HG03432 (cell line): ENCODE measurements around the gene CKLF.
"Not testable (repeated sequence)": the region's sequence is repeated elsewhere in the genome, so short reads cannot be mapped to it uniquely, and the experiment has no call there.

ENCODE experiments used
- ATAC-seq: cut with Tn5 transposase; IDR thresholded peaks from one replicate; pipeline ENCODE4 v1.9.1; 2021; ENCODE audit warnings: mild to moderate bottlenecking, moderate library complexity; ENCODE audit not compliant: unreplicated experiment

Gene CKLF

DNA sequence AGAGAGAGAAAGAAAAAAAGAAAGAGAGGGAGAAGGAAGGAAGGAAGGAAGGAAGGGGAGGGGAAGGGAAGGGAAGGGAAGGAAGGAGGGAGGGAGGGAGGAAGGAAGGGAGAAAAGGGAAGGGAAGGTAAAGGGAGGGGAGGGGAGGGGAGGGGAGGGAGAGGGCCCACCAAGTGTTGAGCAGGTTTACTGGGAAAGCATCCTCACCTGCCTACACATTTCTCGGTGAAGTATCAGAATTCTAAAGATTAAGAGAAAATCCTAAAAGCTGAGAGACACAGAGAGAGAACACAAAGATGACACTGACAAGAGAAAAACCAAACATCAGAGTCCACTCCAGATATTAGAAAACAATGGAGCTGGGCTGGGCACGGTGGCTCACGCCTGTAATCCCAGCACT is 39.9 kb downstream of the CKLF start:
- no peak for ATAC-seq

DNA sequence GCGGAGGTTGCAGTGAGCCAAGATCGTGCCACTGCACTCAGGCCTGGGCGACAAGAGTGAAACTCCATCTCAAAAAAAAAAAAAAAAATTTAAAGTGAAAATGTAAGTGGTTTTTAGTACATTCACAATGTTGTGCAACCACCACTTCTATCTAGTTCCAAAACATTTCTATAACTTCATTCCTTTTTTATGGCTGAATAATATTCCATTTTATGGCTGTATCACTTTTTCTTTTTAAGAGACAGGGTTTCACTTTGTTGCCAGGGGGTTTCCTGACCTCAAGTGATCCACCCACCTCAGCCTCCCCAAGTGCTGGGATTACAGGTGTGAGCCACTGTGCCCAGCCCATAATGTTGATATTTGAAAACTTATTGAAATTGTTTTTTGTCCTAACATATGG is 40.4 kb downstream of the CKLF start:
- no peak for ATAC-seq

DNA sequence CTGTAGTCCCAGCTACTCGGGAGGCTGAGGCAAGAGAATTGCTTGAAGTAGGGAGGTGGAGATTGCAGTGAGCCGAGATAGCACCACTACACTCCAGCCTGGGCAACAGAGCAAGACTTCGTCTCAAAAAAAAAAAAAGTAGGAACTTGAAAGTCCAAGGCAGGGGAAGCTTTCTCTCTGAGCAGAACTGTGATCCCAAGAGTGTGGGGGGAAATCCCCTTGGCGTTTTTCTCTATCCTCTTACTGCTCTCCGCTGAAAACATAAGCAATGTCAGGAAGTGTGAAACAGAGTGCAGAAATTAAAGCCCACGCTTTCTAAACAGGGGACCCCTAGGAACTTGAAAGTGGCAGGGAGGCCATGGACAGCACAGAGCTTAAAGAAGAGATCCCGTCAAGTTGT is 42.4 kb downstream of the CKLF start:
- ATAC-seq: peak; percentile 50

DNA sequence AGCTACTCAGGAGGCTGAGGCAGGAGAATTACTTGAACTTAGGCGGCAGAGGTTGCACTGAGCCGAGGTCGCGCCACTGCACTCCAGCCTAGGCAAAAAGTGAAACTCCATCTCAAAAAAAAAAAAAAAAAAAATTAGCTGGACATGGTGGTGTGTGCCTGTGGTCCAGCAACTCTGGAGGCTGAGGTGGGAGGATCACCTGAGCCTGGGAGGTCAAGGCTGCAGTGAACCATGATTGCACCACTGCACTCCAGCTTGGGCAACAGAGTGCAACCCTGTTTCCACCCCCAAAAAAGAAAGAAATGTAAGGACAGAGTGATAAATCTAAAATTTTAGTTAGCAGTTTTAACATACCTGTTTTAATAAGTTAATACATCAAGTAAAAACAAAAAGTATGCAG is 44.2 kb downstream of the CKLF start:
- not testable (repeated sequence) for ATAC-seq

DNA sequence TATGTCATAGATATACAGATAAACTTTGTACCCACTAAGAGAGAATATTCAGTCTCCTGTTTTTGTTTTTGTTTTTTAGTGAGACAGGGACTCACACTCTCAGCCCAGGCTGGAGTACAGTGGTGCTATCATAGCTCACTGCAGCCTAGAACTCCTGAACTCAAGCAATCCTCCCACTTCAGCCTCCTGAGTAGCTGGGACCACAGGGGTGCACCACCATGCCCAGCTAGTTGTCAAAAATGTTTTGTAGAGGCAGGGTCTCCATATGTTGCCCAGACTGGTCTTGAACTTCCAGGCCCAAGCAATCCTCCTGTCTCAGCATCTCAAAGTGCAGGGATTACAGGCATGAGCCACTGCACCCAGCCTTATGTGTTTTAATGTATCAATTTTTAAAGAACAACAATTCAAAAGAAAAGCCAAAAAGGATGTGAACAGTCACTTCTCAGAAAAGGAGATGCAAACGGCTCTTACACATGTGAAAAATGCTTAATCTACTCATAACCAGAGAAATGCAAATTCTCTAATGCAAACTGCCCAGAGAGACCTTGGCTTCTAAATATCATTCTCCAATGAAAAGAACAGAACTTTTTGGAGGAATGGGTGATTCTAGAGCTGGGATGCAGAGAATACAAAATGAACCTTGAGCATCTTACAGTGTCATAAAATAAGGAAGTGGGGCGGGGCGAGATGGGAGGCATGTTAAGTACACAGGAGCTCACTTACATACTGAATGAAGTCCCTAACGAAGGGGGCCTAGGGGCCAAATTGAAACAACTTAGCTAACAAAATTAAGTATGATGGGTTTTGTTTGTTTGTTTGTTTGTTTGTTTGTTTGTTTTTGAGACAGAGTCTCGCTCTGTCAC is 44.8 kb downstream of the CKLF start:
- ATAC-seq: no peak

DNA sequence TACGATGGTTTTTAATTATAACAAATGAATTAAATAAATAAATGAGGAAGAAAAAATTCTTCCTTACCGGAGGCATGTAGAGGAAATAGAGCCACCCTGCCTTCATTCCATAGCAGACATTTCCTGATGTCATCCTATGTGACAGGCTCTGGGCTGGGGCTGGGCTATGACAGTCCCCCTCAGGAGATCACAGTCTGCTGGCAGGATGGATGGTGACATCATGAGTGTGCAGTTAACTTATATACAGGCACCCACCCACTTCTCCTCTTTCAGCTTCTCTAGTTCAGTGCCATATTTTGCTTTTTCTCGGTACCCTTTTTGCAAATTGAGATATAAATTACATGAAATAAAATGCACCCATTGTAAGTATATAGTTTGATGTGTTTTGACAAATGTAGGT is 45.7 kb downstream of the CKLF start:
- ATAC-seq: no peak

DNA sequence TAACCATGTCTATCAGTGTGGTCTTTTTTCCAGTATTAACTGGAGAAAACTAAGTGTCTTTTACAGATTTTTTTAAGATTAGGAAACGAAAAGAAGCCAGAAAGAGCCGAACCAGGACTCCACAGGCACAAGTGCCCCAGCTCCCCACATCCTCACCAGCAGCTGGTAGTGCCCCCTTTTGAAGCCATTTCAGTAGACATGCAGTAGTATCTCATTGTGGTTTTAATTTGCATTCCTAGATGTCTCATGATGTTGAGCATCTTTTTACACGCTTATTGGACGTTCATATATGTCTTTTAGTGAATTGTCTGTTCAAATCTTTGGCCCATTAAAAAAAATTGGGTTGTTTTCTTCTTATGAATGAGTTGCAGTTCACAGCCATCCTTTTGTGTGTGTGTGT is 47.4 kb downstream of the CKLF start:
- ATAC-seq: no peak

DNA sequence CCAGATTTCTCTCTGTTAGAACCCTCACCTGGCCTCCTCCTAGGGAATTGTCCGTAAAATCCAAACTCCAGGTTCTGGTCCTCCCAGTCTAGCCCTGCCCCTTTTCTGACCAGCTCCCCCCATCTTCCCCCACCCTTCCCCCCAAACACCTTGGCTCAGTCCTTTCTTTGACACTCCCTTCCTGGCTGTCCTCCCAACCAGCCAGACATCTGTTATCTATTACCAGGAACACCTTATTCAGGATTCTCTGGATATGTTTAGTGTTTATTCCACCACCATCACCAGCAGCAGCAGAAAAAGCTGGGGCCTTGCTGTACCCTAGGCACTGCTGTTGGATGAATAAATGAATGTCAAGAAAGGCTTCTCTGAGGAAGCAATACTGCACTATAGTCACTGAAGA is 48.1 kb downstream of the CKLF start:
- no peak for ATAC-seq

DNA sequence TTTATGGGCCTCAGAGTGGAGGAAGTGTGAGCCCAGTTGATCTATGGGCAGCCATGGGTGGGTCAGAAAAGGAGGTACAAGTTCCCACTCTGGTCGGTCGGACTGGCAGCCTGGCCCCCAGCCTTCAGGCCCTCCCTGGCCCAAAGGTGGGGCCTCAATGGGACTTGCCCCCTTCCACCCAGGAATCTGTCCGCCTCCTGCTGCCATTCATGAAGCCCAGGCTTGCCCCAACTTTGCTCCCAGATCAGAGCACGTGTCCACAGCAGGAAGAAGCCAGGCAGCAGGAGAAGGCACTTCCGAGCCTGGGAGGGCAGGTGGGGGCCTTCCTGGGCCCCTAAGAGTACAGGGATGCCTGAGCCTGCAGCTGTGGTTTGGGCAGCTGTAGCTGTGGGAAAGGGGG is 49.1 kb downstream of the CKLF start:
- ATAC-seq: no peak

DNA sequence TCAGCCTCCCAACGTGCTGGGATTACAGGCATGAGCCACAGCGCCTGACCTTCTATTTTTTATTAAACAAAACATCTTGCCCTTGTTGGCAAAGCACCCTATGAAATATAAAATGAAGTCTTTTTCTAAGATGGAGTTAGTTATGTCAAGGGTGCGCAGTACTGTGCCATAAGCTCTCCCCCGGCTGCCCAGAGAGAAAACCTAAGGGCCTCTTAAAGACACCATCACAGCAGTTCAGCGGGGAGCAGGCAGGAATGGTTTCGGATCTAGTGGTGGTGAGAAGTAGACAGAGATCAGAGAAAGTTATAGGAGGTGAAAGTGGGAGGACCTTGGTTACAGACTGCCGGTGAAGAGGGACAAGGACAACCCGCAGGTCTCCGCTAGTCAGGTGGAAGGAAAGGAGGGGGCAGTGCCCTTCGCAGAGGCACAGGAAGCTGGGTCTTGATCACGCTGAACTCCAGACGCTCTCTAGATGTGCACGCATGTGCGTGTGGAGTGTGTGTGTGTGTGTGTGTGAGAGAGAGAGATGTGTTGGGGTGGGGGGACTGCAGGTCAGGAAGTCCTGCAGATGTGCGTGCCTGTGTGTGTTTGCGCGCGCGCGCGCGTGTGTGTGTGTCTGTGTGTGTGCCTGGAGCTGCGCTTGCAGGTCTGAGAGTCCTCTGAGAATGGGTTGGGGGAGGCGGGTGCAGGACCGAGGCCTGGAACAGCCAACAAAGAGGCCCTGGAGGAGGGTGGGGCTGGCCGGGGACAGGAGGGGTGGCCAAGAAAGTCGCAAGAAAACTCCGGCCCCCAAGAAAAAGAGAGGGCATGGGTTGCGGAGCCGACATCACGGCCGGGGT is 51.4 kb downstream of the CKLF start:
- ATAC-seq: peak; percentile 21

DNA sequence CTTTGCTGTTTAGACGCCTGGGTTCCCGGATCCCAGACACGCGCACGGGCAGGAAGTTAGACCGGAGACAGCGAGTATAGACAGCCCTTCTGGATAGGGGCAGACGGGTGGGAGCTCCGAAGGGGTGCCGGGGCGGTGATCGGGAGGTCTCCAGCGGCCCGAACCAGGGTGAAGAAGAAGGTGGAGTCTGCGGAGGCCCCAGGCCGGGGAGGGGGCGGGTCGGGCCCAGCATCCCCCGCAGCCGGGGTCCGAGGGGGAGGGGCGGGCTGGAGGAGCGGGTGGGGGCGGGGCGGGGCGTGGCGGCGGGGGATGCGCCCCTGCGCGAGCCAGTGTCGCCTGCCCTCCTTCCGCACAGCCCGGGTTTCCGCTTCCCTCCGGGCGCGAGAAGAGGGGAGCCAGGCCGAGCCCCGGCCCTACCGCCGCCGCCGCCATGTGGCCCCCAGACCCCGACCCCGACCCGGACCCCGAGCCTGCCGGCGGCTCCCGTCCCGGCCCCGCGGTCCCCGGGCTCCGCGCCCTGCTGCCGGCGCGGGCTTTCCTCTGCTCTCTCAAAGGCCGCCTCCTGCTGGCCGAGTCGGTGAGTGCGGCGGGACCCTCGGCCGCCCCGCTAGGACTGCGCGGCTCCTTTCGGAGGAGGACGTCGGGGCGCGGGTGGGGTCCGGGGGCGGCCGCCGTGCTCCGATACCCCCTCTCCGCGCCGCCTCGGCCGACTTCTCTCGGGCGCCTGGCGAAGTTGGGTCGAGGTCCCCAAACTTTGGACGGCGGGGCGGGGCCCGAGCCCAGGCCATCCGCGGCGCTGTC is 52.2 kb downstream of the CKLF start, which contains the start of gene CMTM3:
Gene CMTM3, plus strand, starts transcription at position 329 of the 801 bp plus-strand sequence. Its CDS starts 102 bp downstream, at position 431.
- peak; percentile 56 for ATAC-seq

DNA sequence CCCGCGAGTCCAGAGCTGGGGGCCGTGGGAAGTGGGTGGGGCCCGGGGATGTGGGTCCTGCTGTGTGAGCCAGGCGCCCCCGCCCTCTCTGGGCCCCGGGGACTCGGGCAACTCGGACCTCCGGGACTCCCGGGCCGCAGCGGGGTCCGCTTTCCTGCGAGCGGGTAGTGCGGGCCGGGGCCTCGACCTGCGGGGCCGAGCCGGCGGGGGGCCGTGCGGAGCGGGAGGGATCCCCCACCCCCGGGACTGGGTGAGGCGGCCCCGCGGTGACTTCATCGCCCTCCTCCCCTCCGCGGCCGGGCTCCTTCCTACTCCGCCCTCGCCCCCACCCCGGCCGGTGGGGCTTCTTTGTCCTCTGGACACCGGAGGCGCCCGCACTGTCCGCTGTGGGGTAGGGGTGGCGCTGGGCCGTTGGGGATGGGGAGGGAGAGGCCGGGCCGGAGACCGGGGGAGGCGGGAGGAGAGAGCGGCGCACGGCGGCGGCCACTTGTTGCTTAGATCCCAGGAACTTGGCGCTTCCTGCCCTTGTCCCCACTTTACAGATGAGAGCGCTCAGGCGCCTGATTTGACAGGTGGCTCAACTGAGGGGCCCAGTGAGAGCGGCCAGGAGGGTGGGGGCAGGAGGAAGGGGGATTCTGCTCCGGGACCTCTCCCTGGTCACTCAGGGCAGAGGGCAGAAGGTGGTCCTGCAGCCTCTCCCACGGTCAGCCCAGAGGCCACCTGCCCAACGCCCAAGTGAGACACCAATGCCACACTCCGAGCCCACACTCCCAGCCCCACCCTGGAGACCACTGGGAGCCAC is 53.0 kb downstream of the CKLF start:
- ATAC-seq: peak; percentile 3

DNA sequence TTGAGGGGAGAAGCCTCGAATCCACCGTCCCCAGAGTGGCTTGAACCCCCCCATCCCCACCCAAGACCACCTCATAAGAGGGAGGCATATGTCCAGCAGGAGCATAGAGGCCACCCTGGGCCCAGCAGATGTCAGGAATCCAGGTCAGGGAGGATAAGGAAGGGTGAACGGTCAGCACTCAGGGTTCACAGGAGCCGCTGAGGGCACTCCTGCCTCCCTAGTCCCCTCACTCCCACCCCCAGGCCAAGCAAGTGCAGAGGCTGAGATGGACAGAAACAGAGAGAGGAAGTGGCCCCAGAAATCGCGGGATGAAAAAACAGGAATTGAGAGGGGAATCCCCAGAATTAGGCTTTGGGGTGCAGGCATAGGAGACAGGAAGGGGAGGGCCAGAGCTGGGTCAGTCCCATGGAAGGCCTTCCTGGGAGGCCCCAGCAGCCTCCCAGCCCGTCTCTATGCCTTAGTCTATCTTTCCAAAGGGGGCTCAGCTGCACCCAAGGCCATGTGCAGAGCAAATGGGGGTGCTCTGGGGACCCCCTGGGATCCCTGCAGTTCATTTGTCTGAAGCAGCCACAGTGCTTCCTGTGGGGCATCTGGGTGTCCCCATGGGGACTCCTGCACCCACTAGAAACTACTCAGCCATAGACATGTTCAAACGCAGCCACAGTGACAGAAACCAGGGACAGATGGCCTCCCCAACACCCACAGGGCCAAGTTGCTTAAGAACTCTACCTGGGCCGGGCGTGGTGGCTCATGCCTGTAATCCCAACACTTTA is 53.8 kb downstream of the CKLF start:
- peak; percentile 55 for ATAC-seq

DNA sequence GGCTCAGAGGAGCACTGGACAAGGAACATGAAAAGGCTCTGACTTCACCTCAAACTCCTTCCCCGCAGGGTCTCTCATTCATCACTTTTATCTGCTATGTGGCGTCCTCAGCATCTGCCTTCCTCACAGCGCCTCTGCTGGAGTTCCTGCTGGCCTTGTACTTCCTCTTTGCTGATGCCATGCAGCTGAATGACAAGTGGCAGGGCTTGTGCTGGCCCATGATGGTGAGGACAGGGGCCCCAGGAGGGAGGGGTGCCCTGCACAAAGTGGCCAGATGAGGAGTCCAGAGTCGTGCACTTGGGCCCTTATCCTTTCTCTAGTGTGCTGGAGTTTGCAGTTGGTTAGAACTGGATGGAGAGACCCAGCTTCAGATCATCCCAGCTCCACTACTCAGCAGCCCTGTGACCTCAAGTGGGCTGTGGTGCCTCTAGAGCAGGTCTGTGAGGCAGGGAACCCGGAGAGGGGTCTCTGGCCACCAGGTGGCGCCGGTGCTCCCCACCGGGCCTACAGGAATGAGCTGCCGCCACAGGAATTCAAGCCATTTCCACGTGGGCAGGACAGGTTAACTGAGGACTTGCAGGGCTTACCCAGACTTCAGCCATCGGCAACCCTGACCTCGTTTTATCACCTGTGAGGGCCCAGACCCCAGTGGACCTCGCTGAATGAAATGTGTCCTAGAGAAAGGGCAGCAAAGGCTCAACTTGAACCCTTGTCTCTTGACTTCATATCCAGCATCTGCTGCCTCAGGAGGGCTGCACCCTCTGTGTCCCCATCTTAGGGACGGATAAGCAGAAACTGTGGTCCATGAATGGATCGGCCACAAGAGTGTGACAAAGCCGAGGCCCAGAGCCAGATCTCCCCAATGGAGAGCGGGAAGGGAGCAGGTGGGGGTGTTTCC is 56.1 kb downstream of the CKLF start:
- no peak for ATAC-seq

DNA sequence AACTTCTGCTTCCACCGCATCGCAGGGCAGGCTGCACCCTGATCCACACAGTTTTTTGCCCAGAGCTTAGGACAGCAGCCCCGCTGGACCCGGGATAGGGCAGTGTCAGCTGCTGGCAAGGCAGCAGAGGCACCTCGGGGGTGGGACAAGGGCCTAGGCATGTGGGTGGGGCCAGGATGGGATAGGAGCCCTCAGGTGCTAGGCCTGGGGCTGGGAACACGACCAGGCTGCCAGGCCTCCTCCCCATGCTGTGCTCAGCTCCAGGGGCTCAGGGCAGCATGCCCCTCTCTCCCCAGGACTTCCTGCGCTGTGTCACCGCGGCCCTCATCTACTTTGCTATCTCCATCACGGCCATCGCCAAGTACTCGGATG is 56.7 kb downstream of the CKLF start:
- ATAC-seq: no peak

DNA sequence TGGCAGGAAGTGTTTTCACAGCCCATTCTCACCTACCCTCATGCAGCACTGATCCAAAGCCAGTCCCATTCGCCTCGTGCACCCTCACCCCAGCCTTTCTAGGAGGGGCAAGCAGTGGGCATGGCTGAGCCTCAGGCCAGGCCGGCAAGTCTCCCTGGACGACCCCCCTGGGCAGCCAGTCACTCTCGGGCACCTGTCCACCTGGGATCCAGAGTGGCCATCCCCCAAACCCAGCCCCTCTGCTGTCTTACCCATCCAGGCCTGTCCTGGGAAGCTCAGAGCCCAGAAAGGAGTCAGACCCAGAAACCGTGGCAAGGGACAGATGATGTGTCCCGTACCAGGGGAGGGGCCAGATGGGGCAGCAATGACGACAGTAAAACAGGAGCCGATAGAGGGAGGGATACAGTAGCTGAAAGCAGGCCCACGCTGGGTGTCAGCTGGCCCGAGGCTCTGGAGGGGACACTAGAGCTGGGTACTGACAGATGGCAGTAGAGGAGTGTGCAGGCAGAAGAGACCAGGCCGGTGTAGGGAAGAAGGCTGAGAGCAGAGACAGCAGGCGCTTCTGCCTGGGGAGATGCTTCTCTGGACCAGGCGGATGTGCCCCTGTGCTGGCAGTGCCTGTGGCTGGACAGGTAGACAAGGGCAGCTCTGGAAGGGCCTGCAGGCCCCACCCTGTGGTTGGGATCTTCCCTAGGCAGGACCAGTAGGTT is 57.9 kb downstream of the CKLF start:
- ATAC-seq: no peak

DNA sequence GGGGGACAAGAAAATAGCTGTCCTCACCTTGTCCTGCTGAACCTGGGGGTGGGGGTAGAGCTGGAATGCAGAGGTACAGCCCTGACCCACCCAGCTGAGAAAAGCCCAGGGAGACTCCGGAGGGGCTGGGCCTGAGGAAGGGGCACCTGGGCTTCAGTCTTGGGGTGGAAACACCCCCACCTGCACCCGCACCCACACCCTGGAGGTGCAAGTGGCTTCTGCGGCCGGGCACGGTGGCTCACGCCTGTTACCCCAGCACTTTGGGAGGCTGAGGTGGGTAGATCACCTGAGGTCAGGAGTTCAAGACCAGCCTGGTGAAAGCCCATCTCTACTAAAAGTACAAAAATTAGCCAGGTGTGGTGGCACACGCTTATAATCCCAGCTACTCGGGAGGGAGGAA is 59.5 kb downstream of the CKLF start:
- ATAC-seq: not testable (repeated sequence)

DNA sequence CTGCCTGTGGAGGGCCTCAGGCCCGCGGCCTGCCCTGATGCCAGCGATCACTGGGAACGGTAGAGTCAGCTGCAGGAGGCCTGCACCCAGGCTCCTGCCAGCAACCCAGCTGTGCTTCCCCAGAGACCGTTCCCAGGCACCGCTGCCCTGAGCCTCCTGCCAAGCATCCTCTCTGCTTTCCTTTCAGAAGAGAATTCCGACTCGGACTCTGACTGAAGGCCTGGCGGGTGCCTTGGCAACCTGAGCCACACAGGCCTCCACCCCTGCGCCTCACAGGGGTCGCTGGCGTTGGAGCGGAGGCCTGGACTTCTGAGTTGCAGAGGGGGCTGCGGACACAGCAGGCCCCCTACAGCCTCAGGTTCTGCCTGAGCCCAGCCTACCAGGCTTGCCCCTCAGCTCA is 60.0 kb downstream of the CKLF start:
- no peak for ATAC-seq
